Activated T-helper 1 cell treated with anti-CD3 and anti-CD28 coated beads, Interleukin-12 subunit alpha, Interleukin-12 subunit beta, Interleukin-2, Interleukin-4 antibody, amounts not matched to agents 30 ng/mL and 10 ng/mL and 1 ng/mL, durations not matched to agents 14 hours and 24 hours and 36 hours (primary cell): ENCODE data around the gene LGR4. TPM values are rescaled to one million over a fixed set of nuclear protein-coding genes. Genes with fewer than 3 reads are reported as not detected.

Experiments used
- DNase-seq: peaks from one replicate; pipeline ENCODE4 v3.0.0; 2021; ENCODE audit warnings: low spot score
- H3K27ac Mint-ChIP-seq: one replicate; pipeline ENCODE4 v1.8.0; 2021; ENCODE audit warnings: mild to moderate bottlenecking, mixed read lengths
- H3K27me3 Mint-ChIP-seq: one replicate; pipeline ENCODE4 v1.8.0; 2022; ENCODE audit warnings: mild to moderate bottlenecking, moderate library complexity, mixed read lengths; ENCODE audit not compliant: insufficient read depth
- H3K36me3 Mint-ChIP-seq: one replicate; pipeline ENCODE4 v1.8.0; 2021; ENCODE audit warnings: low read depth, mixed read lengths
- H3K4me1 Mint-ChIP-seq: one replicate; pipeline ENCODE4 v1.8.0; 2021; ENCODE audit warnings: low read depth, mixed read lengths
- H3K4me3 Mint-ChIP-seq: one replicate; pipeline ENCODE4 v1.8.0; 2021; ENCODE audit warnings: mild to moderate bottlenecking, moderate library complexity, mixed read lengths
- H3K9me3 Mint-ChIP-seq: one replicate; pipeline ENCODE4 v1.8.0; 2021; ENCODE audit warnings: mixed read lengths
- intact Hi-C: fragments of 100-400 bp; cut with micrococcal nuclease; formaldehyde crosslinking; loops from one replicate; pipeline ENCODE4 v1.15.1; 2024
- total RNA-seq: library from RNA; stranded (reverse); gene quantifications from 2 replicates; pipeline ENCODE4 v1.2.3, GENCODE V29; 2022

LGR4 gene
- total RNA-seq, 1 donor from 2014 or later, result not detected

GRCh38 chr11:27361649-27362431, 110.8 kb downstream of the LGR4 start:
- Mint-ChIP-seq H3K4me3 (peak overlapping the region; percentile 93), H3K36me3 (no peaks in the 10 kb centered on the region), H3K27me3 (peaks cover 4% of the 10 kb centered on the region), H3K27ac (peak overlapping the region; percentile 27), H3K9me3 (no peaks in the 10 kb centered on the region), H3K4me1 (peaks cover 32% of the 10 kb centered on the region)
- intact Hi-C loops, result loop anchor here (2.0 to 5.0 kb wide), 3 partner anchors 43 to 745 kb away; partner anchors contain the start of genes KIF18A and METTL15
- DNase-seq, result no peak

- Mint-ChIP-seq H3K36me3 (no peaks in the 10 kb centered on the region), H3K27me3 (no peaks in the 10 kb centered on the region)
- intact Hi-C loops, result no loop called here
These were observed 114.3 kb downstream of the LGR4 start for GRCh38 chr11:27358296-27358695.

GRCh38 chr11:27357250-27357649, 115.3 kb downstream of the LGR4 start:
- Mint-ChIP-seq H3K4me1 (peaks cover 21% of the 10 kb centered on the region), H3K36me3 (no peaks in the 10 kb centered on the region), H3K27ac (no peak overlapping the region), H3K9me3 (no peaks in the 10 kb centered on the region), H3K4me3 (no peak overlapping the region), H3K27me3 (no peaks in the 10 kb centered on the region)
- intact Hi-C loops, result no loop called here
- no peak for DNase-seq

More at GRCh38 chr11:27358296-27358695, 114.3 kb downstream of the LGR4 start:
- peaks cover 25% of the 10 kb centered on the region for H3K4me1 Mint-ChIP-seq
- no peaks in the 10 kb centered on the region for H3K9me3 Mint-ChIP-seq
- DNase-seq, result no peak
- no peak overlapping the region for H3K27ac Mint-ChIP-seq
- no peak overlapping the region for H3K4me3 Mint-ChIP-seq

GRCh38 chr11:27356624-27357222, 115.9 kb downstream of the LGR4 start:
- intact Hi-C loops, result no loop called here
- peaks cover 16% of the 10 kb centered on the region for H3K4me1 Mint-ChIP-seq

GRCh38 chr11:27355575-27356104, 117.0 kb downstream of the LGR4 start:
- no peak for DNase-seq
- Mint-ChIP-seq H3K4me3 (no peak overlapping the region), H3K36me3 (no peaks in the 10 kb centered on the region), H3K4me1 (peaks cover 5% of the 10 kb centered on the region), H3K9me3 (no peaks in the 10 kb centered on the region), H3K27ac (no peak overlapping the region), H3K27me3 (no peaks in the 10 kb centered on the region)
- intact Hi-C loops, result no loop called here

More at GRCh38 chr11:27356624-27357222, 115.9 kb downstream of the LGR4 start:
- no peaks in the 10 kb centered on the region for H3K27me3 Mint-ChIP-seq
- no peaks in the 10 kb centered on the region for H3K9me3 Mint-ChIP-seq
- no peak overlapping the region for H3K27ac Mint-ChIP-seq
- H3K4me3 Mint-ChIP-seq, result no peak overlapping the region
- H3K36me3 Mint-ChIP-seq, result no peaks in the 10 kb centered on the region
- DNase-seq, result no peak

- Mint-ChIP-seq H3K4me1 (no peaks in the 10 kb centered on the region), H3K36me3 (peaks cover 4% of the 10 kb centered on the region), H3K9me3 (no peaks in the 10 kb centered on the region), H3K27ac (no peak overlapping the region), H3K27me3 (no peaks in the 10 kb centered on the region), H3K4me3 (no peak overlapping the region)
- no peak for DNase-seq
- intact Hi-C loops, result no loop called here
These were observed 118.1 kb downstream of the LGR4 start for GRCh38 chr11:27354359-27354965.

GRCh38 chr11:27353593-27354358, 118.8 kb downstream of the LGR4 start:
- no peaks in the 10 kb centered on the region for H3K4me1 Mint-ChIP-seq
- intact Hi-C loops, result no loop called here
- H3K27me3 Mint-ChIP-seq, result no peaks in the 10 kb centered on the region
- H3K4me3 Mint-ChIP-seq, result no peak overlapping the region
- peaks cover 4% of the 10 kb centered on the region for H3K36me3 Mint-ChIP-seq
- H3K9me3 Mint-ChIP-seq, result no peaks in the 10 kb centered on the region
- no peak for DNase-seq
- no peak overlapping the region for H3K27ac Mint-ChIP-seq

- Mint-ChIP-seq H3K9me3 (no peaks in the 10 kb centered on the region), H3K27ac (no peak overlapping the region), H3K4me1 (no peaks in the 10 kb centered on the region), H3K4me3 (no peak overlapping the region), H3K36me3 (peaks cover 4% of the 10 kb centered on the region), H3K27me3 (no peaks in the 10 kb centered on the region)
- no peak for DNase-seq
- intact Hi-C loops, result no loop called here
These were observed 119.8 kb downstream of the LGR4 start for GRCh38 chr11:27352781-27353180.

GRCh38 chr11:27350511-27350910, 122.1 kb downstream of the LGR4 start:
- H3K36me3 Mint-ChIP-seq, result peaks cover 4% of the 10 kb centered on the region
- H3K27ac Mint-ChIP-seq, result no peak overlapping the region
- no peak overlapping the region for H3K4me3 Mint-ChIP-seq
- H3K27me3 Mint-ChIP-seq, result no peaks in the 10 kb centered on the region
- intact Hi-C loops, result no loop called here
- no peaks in the 10 kb centered on the region for H3K4me1 Mint-ChIP-seq
- H3K9me3 Mint-ChIP-seq, result no peaks in the 10 kb centered on the region
- no peak for DNase-seq

- no peak overlapping the region for H3K4me3 Mint-ChIP-seq
- intact Hi-C loops, result no loop called here
- H3K27ac Mint-ChIP-seq, result no peak overlapping the region
- H3K4me1 Mint-ChIP-seq, result no peaks in the 10 kb centered on the region
- no peaks in the 10 kb centered on the region for H3K27me3 Mint-ChIP-seq
- H3K9me3 Mint-ChIP-seq, result no peaks in the 10 kb centered on the region
- DNase-seq, result no peak
- peaks cover 4% of the 10 kb centered on the region for H3K36me3 Mint-ChIP-seq
These were observed 122.7 kb downstream of the LGR4 start for GRCh38 chr11:27349919-27350318.

- Mint-ChIP-seq H3K36me3 (peaks cover 6% of the 10 kb centered on the region), H3K4me3 (no peak overlapping the region), H3K27ac (no peak overlapping the region), H3K4me1 (no peaks in the 10 kb centered on the region), H3K9me3 (no peaks in the 10 kb centered on the region), H3K27me3 (no peaks in the 10 kb centered on the region)
- DNase-seq, result no peak
- intact Hi-C loops, result no loop called here
These were observed 124.2 kb downstream of the LGR4 start for GRCh38 chr11:27348340-27348873.
